HepG2 (cell line): Measurements from ENCODE around the gene SYNE3. TPM values are rescaled to one million over a fixed set of nuclear protein-coding genes. Genes with fewer than 3 reads are reported as not detected.

ENCODE experiments used
- JUNB ChIP-seq: sonication (generic); formaldehyde crosslinking; IDR thresholded peaks from 2 replicates; pipeline ENCODE4 v1.8.0; 2022; ENCODE audit warnings: missing genetic modification reagents, mild to moderate bottlenecking, borderline replicate concordance
- MAZ ChIP-seq, 2 experiments: sonication (generic) in 1 of 2; formaldehyde crosslinking in 1 of 2; IDR thresholded peaks; 2 replicates each; pipeline versions ENCODE4 v1.5.0 to v1.6.1; 2012 to 2020; ENCODE audit warnings: low read depth in 2 of 2, mild to moderate bottlenecking in 2 of 2, borderline replicate concordance in 1 of 2, improper control_type of control experiment in 1 of 2, low read length in 1 of 2, missing genetic modification reagents in 1 of 2, moderate library complexity in 1 of 2
- MIER3 ChIP-seq: IDR thresholded peaks from 2 replicates; pipeline ENCODE4 v1.6.1; 2016; ENCODE audit warnings: missing compliant biosample characterization, borderline replicate concordance
- MXI1 ChIP-seq: IDR thresholded peaks from 3 replicates; pipeline ENCODE4 v1.6.1; 2012; ENCODE audit warnings: low read depth, low read length, inconsistent platforms, borderline replicate concordance
- RAD21 ChIP-seq: fragments of 450-650 bp; formaldehyde crosslinking; IDR thresholded peaks from 2 replicates; pipeline ENCODE4 v1.5.0; 2020; ENCODE audit warnings: mild to moderate bottlenecking
- RXRB ChIP-seq: IDR thresholded peaks from 2 replicates; pipeline ENCODE4 v1.6.1; 2016; ENCODE audit warnings: borderline replicate concordance, missing genetic modification reagents, missing compliant biosample characterization
- SP4 ChIP-seq: sonication (generic); formaldehyde crosslinking; IDR thresholded peaks from 2 replicates; pipeline ENCODE4 v1.8.1; 2023; ENCODE audit warnings: mild to moderate bottlenecking, missing genetic modification reagents
- ZBTB1 ChIP-seq: sonication (generic); formaldehyde crosslinking; IDR thresholded peaks from 2 replicates; pipeline ENCODE4 v1.4.0; 2020; ENCODE audit warnings: missing genetic modification reagents, borderline replicate concordance
- ZNF234 ChIP-seq: sonication (generic); formaldehyde crosslinking; conservative IDR thresholded peaks from 2 replicates; pipeline ENCODE4 v1.5.1; 2020; ENCODE audit warnings: mild to moderate bottlenecking, missing genetic modification reagents
- polyA plus RNA-seq, 8 experiments: library from polyadenylated mRNA; depleted of rRNA in 3 of 8; stranded (reverse) in 7 of 8; unstranded in 1 of 8; fragments of >200 nt; fragmentation: Illumina TruSeq in 4 of 8; extraction: Trizol in 4 of 8; gene quantifications; 2 replicates each; pipeline versions ENCODE4 v1.2.1 to v1.2.3, GENCODE V29; 2011 to 2016; ENCODE audit warnings: low read depth in 4 of 8, missing spikeins in 1 of 8, mixed read lengths in 1 of 8; ENCODE audit not compliant: insufficient read depth in 1 of 8
- total RNA-seq, 5 experiments: library from RNA; depleted of rRNA; stranded (reverse); fragments of >200 nt; fragmentation: Illumina TruSeq; extraction: Trizol; gene quantifications; 2 replicates each; pipeline ENCODE4 v1.2.3, GENCODE V29; 2016; ENCODE audit warnings: low read depth in 1 of 5
- TF ChIP-seq, protein P1 (sequence below): sonication (generic); formaldehyde crosslinking; IDR thresholded peaks from 2 replicates; pipeline ENCODE4 v1.4.0; 2020; ENCODE audit warnings: mild to moderate bottlenecking, missing genetic modification reagents
- TF ChIP-seq, protein P2 (sequence below): fragments of 450-650 bp; IDR thresholded peaks from 2 replicates; pipeline ENCODE4 v1.6.1; 2016
- TF ChIP-seq, protein P3 (sequence below): sonication (generic); formaldehyde crosslinking; IDR thresholded peaks from 2 replicates; pipeline ENCODE4 v1.8.0; 2022; ENCODE audit warnings: mild to moderate bottlenecking, missing genetic modification reagents, borderline replicate concordance
- TF ChIP-seq, protein P4 (sequence below): sonication (generic); formaldehyde crosslinking; IDR thresholded peaks from 2 replicates; pipeline ENCODE4 v1.4.0; 2020; ENCODE audit warnings: missing genetic modification reagents
- TF ChIP-seq, protein P5 (sequence below): sonication (generic); formaldehyde crosslinking; IDR thresholded peaks from 2 replicates; pipeline ENCODE4 v1.8.1; 2023; ENCODE audit warnings: mild to moderate bottlenecking, missing genetic modification reagents, borderline replicate concordance

SYNE3 gene
- total and polyA plus RNA-seq, 2 of the 13 experiments (the other 11 are each of a cell fraction or from before 2014, with no cell fraction given): 7.8 to 8.0 TPM

DNA sequence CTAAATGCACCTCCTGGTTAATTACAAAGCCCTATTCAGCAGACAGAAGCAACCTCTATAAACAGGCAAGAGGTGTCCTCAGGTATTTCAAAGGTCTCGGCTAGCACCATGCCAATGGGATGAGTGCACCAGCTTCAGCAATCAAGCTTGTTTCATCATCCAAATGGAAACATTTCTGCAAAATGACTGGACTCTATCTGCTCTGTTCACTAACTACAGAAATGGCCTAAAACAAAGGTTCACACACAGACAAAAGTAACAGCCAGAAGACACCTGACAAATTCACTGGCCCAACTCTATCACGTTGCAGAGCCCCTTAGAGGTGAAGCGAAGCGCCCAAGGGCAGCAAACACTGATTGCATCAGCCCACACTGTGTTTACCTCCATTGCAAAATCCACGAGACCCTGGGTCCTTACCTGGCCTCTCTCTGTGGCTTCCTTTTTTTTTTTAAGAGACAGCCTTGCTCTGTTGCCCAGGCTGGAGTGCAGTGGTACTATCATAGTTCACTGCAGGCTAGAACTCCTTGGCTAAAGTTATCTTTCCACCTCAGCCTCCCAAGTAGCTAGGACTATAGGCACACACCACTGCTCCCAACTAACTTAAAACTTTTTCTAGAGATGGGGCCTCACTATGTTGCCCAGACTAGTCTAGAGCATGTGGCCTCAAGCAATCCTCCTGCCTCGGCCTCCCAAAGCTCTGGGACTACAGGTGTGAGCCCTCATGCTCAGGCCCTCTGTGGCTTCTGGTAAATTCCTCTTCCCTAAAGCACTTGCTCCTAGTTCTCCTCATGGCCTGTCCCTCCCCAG lies 8.5 kb upstream of the SYNE3 start (continued):
- TF ChIP-seq ZNF234 (CRISPR knock-in tag): no peak
- peak; percentile 26; the same call in 1 of the 3 replicates for TF ChIP-seq MXI1
- TF ChIP-seq, protein P1, sequence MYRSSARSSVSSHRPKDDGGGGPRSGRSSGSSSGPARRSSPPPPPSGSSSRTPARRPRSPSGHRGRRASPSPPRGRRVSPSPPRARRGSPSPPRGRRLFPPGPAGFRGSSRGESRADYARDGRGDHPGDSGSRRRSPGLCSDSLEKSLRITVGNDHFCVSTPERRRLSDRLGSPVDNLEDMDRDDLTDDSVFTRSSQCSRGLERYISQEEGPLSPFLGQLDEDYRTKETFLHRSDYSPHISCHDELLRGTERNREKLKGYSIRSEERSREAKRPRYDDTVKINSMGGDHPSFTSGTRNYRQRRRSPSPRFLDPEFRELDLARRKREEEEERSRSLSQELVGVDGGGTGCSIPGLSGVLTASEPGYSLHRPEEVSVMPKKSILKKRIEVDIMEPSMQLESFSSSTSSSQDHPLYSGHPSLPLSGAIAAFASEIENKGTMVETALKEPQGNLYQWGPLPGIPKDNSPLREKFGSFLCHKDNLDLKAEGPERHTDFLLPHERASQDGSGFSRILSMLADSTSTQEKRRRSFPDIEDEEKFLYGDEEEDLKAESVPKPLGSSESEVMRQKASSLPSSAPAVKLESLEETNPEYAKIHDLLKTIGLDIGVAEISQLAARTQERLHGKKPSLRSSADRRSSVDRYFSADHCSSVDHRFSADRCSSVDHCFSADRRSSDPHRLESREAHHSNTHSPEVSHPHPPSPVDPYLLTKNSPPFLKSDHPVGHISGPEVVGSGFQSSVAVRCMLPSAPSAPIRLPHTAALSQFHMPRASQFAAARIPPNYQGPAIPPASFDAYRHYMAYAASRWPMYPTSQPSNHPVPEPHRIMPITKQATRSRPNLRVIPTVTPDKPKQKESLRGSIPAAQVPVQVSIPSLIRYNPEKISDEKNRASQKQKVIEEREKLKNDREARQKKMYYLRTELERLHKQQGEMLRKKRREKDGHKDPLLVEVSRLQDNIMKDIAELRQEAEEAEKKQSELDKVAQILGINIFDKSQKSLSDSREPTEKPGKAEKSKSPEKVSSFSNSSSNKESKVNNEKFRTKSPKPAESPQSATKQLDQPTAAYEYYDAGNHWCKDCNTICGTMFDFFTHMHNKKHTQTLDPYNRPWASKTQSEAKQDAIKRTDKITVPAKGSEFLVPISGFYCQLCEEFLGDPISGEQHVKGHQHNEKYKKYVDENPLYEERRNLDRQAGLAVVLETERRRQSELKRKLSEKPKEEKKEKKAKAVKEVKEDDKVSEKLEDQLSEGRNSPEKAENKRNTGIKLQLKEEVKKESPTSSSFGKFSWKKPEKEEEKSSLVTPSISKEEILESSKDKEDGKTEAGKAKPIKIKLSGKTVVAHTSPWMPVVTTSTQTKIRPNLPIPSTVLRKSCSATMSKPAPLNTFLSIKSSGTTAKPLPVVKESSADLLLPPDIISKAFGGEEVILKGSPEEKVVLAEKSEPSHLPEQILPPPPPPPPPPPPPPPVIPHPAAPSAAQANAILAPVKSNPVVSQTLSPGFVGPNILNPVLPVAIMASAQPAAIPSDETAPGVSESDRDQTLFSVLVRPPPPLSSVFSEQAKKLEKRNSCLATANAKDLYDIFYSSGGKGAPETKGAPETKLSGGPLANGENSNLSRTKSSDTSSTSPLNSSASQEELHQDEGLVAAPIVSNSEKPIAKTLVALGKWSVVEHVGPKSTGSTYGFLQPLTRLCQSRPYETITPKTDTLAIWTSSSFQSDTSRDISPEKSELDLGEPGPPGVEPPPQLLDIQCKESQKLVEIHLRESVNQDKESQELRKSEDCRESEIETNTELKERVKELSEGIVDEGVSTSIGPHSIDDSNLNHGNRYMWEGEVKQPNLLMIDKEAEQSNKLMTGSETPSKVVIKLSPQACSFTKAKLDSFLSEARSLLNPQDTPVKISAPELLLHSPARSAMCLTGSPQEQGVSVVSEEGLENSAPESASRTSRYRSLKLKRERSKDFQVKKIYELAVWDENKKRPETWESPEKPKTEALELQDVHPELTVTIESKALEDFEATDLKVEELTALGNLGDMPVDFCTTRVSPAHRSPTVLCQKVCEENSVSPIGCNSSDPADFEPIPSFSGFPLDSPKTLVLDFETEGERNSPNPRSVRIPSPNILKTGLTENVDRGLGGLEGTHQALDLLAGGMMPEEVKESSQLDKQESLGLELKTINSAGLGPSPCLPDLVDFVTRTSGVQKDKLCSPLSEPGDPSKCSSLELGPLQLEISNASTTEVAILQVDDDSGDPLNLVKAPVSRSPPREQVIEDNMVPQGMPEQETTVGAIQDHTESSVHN (CRISPR knock-in tag): no peak
- TF ChIP-seq, protein P2, sequence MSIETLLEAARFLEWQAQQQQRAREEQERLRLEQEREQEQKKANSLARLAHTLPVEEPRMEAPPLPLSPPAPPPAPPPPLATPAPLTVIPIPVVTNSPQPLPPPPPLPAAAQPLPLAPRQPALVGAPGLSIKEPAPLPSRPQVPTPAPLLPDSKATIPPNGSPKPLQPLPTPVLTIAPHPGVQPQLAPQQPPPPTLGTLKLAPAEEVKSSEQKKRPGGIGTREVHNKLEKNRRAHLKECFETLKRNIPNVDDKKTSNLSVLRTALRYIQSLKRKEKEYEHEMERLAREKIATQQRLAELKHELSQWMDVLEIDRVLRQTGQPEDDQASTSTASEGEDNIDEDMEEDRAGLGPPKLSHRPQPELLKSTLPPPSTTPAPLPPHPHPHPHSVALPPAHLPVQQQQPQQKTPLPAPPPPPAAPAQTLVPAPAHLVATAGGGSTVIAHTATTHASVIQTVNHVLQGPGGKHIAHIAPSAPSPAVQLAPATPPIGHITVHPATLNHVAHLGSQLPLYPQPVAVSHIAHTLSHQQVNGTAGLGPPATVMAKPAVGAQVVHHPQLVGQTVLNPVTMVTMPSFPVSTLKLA: peak; percentile 42
- no peak for TF ChIP-seq MAZ (IDR thresholded peaks at IDR 0.05; ENCODE audit: borderline replicate concordance, low read depth, low read length)
- TF ChIP-seq MAZ (CRISPR knock-in tag; IDR thresholded peaks at IDR 0.05; ENCODE audit: low read depth): 0 out of 2 replicates have a peak, but pooled peaks have one; percentile 32
- no peak for TF ChIP-seq JUNB
- peak; percentile 97 for TF ChIP-seq RXRB (CRISPR knock-in tag)
- no peak for TF ChIP-seq SP4 (CRISPR knock-in tag)
- TF ChIP-seq, protein P3, sequence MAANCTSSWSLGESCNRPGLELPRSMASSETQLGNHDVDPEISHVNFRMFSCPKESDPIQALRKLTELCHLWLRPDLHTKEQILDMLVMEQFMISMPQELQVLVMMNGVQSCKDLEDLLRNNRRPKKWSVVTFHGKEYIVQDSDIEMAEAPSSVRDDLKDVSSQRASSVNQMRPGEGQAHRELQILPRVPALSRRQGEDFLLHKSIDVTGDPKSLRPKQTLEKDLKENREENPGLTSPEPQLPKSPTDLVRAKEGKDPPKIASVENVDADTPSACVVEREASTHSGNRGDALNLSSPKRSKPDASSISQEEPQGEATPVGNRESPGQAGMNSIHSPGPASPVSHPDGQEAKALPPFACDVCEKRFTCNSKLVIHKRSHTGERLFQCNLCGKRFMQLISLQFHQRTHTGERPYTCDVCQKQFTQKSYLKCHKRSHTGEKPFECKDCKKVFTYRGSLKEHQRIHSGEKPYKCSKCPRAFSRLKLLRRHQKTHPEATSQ (CRISPR knock-in tag): peak; percentile 45; the same call in 1 of the 2 replicates
- TF ChIP-seq MIER3 (CRISPR knock-in tag): peak; percentile 90; the same call in 1 of the 2 replicates
- no peak for TF ChIP-seq ZBTB1 (CRISPR knock-in tag)
- TF ChIP-seq, protein P4, sequence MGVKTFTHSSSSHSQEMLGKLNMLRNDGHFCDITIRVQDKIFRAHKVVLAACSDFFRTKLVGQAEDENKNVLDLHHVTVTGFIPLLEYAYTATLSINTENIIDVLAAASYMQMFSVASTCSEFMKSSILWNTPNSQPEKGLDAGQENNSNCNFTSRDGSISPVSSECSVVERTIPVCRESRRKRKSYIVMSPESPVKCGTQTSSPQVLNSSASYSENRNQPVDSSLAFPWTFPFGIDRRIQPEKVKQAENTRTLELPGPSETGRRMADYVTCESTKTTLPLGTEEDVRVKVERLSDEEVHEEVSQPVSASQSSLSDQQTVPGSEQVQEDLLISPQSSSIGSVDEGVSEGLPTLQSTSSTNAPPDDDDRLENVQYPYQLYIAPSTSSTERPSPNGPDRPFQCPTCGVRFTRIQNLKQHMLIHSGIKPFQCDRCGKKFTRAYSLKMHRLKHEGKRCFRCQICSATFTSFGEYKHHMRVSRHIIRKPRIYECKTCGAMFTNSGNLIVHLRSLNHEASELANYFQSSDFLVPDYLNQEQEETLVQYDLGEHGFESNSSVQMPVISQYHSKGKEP (CRISPR knock-in tag): peak; percentile 61; the same call in 1 of the 2 replicates
- TF ChIP-seq, protein P5, sequence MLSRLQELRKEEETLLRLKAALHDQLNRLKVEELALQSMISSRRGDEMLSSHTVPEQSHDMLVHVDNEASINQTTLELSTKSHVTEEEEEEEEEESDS: no peak
- peak; percentile 12; the same call in 1 of the 2 replicates for TF ChIP-seq RAD21 (CRISPR knock-in tag)
